ENCODE measurements around the gene SIGLEC14.

DNA sequence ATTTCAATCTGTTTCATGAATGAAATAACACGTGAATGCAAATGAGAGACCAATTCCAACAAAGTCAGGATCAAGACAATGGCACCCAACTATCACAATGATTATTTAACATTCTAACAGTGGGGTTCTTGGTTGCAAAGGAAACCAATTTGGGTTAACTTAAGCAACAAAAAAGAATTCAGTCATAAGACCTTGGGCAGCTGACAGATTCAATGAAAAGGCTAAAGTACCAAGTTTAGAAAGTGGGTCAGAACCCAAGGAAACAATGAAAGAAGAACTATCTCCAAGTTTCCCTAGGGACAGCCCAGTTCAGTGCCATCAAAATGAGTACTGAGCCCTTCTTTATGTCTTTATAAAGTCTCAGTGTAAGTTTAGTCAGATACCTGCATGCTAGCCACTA, 17.5 kb upstream of the SIGLEC14 start:
- TF ChIP-seq POLR2A (IDR thresholded peaks at IDR 0.05; ENCODE audit: low read depth, low read length) (no peak), POLR2AphosphoS5 (IDR thresholded peaks at IDR 0.05; ENCODE audit: insufficient read depth, low read depth, low read length) (no peak), GATA2 (IDR thresholded peaks at IDR 0.05; ENCODE audit: insufficient read depth, insufficient read length, low read depth, low read length) (no peak), EZH2 (IDR thresholded peaks at IDR 0.05; ENCODE audit: borderline replicate concordance, low read depth, low read length, severe bottlenecking) (no peak), MYC (IDR thresholded peaks at IDR 0.05; ENCODE audit: low read depth, low read length) (no peak), JUN (IDR thresholded peaks at IDR 0.05; ENCODE audit: borderline replicate concordance, insufficient read depth, insufficient read length, low read depth) (no peak)
- TF ChIP-seq, protein P1, sequence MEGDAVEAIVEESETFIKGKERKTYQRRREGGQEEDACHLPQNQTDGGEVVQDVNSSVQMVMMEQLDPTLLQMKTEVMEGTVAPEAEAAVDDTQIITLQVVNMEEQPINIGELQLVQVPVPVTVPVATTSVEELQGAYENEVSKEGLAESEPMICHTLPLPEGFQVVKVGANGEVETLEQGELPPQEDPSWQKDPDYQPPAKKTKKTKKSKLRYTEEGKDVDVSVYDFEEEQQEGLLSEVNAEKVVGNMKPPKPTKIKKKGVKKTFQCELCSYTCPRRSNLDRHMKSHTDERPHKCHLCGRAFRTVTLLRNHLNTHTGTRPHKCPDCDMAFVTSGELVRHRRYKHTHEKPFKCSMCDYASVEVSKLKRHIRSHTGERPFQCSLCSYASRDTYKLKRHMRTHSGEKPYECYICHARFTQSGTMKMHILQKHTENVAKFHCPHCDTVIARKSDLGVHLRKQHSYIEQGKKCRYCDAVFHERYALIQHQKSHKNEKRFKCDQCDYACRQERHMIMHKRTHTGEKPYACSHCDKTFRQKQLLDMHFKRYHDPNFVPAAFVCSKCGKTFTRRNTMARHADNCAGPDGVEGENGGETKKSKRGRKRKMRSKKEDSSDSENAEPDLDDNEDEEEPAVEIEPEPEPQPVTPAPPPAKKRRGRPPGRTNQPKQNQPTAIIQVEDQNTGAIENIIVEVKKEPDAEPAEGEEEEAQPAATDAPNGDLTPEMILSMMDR (IDR thresholded peaks at IDR 0.05; ENCODE audit: extremely low read depth in 1 of 2, insufficient read depth in 1 of 2, low read depth in 1 of 2, low read length in 2 of 2): no peak
